Measurements from ENCODE around the gene RGL3.
"Not testable (repeated sequence)": the region's sequence is repeated elsewhere in the genome, so short reads cannot be mapped to it uniquely, and the experiment has no call there.

Gene RGL3

GRCh38 chr19:11435057-11435832, 16.1 kb upstream of the RGL3 start, which contains the start of the genes ODAD3 and PRKCSH:
Gene ODAD3, minus strand, starts transcription at chr19:11435121. Its CDS starts 105 bp downstream, at chr19:11435016.
Gene PRKCSH, plus strand, starts transcription at chr19:11435635. Its CDS starts 483 bp downstream, at chr19:11436118.
- in situ Hi-C loops (cut with HindIII; ENCODE audit: low pct_ligation_motif_present, low sequenced_read_pairs), result no loop called here
- Histone ChIP-seq H3K4me3 (ENCODE audit: low read depth, low read length) (peak within 1 kb of the TSS; percentile 98), H3K36me3 (replicated peaks) (peaks cover 22% of the 10 kb centered on the region), H3K27me3 (replicated peaks) (no peaks in the 10 kb centered on the region), H3K27ac (peak within 1 kb of the TSS; percentile 81)
- TF ChIP-seq, protein P1, sequence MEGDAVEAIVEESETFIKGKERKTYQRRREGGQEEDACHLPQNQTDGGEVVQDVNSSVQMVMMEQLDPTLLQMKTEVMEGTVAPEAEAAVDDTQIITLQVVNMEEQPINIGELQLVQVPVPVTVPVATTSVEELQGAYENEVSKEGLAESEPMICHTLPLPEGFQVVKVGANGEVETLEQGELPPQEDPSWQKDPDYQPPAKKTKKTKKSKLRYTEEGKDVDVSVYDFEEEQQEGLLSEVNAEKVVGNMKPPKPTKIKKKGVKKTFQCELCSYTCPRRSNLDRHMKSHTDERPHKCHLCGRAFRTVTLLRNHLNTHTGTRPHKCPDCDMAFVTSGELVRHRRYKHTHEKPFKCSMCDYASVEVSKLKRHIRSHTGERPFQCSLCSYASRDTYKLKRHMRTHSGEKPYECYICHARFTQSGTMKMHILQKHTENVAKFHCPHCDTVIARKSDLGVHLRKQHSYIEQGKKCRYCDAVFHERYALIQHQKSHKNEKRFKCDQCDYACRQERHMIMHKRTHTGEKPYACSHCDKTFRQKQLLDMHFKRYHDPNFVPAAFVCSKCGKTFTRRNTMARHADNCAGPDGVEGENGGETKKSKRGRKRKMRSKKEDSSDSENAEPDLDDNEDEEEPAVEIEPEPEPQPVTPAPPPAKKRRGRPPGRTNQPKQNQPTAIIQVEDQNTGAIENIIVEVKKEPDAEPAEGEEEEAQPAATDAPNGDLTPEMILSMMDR (IDR thresholded peaks at IDR 0.05; ENCODE audit: low read depth, low read length, missing control alignments), result peak; percentile 87
- DNase-seq, result peak; percentile 100

DNA sequence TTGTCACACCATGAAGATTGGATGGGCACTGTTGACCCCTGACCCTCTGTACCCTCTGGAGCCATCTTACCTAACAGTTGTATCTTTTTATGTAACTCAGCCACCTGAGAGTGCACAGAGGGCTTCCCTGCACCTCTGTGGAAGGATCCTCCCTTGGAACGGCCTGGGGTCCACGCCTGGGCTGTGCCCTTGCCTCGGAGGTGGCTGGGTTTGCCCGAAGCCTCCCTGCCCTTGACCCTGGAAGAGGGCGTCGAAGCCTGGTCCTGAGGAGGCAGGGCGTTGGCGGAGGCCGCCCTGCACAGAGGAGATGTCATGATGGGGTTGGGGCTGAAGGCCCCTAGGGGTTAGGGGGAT, 15.6 kb upstream of the RGL3 start:
- no peak overlapping the region for H3K27ac ChIP-seq
- DNase-seq, result no peak
- in situ Hi-C loops (cut with HindIII; ENCODE audit: low pct_ligation_motif_present, low sequenced_read_pairs), result no loop called here
- H3K27me3 ChIP-seq (replicated peaks), result no peaks in the 10 kb centered on the region
- H3K36me3 ChIP-seq (replicated peaks), result peaks cover 20% of the 10 kb centered on the region
- peak overlapping the region; percentile 52 for H3K4me3 ChIP-seq (ENCODE audit: low read depth, low read length)
- TF ChIP-seq, protein P1 (IDR thresholded peaks at IDR 0.05; ENCODE audit: low read depth, low read length, missing control alignments), result no peak

GRCh38 chr19:11433526-11433925, 14.4 kb upstream of the RGL3 start:
- in situ Hi-C loops (cut with HindIII; ENCODE audit: low pct_ligation_motif_present, low sequenced_read_pairs); H3K4me3 ChIP-seq (ENCODE audit: low read depth, low read length); DNase-seq; H3K27ac ChIP-seq; H3K27me3 ChIP-seq (replicated peaks): not testable (repeated sequence)
- peaks cover 16% of the 10 kb centered on the region for H3K36me3 ChIP-seq (replicated peaks)

- Histone ChIP-seq H3K4me3 (ENCODE audit: low read depth, low read length) (no peak overlapping the region), H3K27ac (no peak overlapping the region), H3K27me3 (replicated peaks) (peaks cover 17% of the 10 kb centered on the region), H3K36me3 (replicated peaks) (no peaks in the 10 kb centered on the region)
- in situ Hi-C loops (cut with HindIII; ENCODE audit: low pct_ligation_motif_present, low sequenced_read_pairs), result no loop called here
- TF ChIP-seq, protein P1 (IDR thresholded peaks at IDR 0.05; ENCODE audit: low read depth, low read length, missing control alignments), result no peak
- no peak for DNase-seq
These were observed 7.5 kb upstream of the RGL3 start for GRCh38 chr19:11426656-11427055.

- TF ChIP-seq, protein P1 (IDR thresholded peaks at IDR 0.05; ENCODE audit: low read depth, low read length, missing control alignments), result no peak
- Histone ChIP-seq H3K36me3 (replicated peaks) (no peaks in the 10 kb centered on the region), H3K4me3 (ENCODE audit: low read depth, low read length) (no peak overlapping the region), H3K27ac (no peak overlapping the region), H3K27me3 (replicated peaks) (peaks cover 20% of the 10 kb centered on the region)
- no peak for DNase-seq
- in situ Hi-C loops (cut with HindIII; ENCODE audit: low pct_ligation_motif_present, low sequenced_read_pairs), result no loop called here
These were observed 6.8 kb upstream of the RGL3 start for GRCh38 chr19:11425719-11426457.

GRCh38 chr19:11423791-11424181, 4.7 kb upstream of the RGL3 start:
- H3K27ac ChIP-seq, result no peak overlapping the region
- no peak for DNase-seq
- TF ChIP-seq, protein P1 (IDR thresholded peaks at IDR 0.05; ENCODE audit: low read depth, low read length, missing control alignments), result no peak
- H3K36me3 ChIP-seq (replicated peaks), result no peaks in the 10 kb centered on the region
- peaks cover 37% of the 10 kb centered on the region for H3K27me3 ChIP-seq (replicated peaks)
- no peak overlapping the region for H3K4me3 ChIP-seq (ENCODE audit: low read depth, low read length)
- in situ Hi-C loops (cut with HindIII; ENCODE audit: low pct_ligation_motif_present, low sequenced_read_pairs), result no loop called here
